ENCODE measurements around the gene CEP76.

DNA sequence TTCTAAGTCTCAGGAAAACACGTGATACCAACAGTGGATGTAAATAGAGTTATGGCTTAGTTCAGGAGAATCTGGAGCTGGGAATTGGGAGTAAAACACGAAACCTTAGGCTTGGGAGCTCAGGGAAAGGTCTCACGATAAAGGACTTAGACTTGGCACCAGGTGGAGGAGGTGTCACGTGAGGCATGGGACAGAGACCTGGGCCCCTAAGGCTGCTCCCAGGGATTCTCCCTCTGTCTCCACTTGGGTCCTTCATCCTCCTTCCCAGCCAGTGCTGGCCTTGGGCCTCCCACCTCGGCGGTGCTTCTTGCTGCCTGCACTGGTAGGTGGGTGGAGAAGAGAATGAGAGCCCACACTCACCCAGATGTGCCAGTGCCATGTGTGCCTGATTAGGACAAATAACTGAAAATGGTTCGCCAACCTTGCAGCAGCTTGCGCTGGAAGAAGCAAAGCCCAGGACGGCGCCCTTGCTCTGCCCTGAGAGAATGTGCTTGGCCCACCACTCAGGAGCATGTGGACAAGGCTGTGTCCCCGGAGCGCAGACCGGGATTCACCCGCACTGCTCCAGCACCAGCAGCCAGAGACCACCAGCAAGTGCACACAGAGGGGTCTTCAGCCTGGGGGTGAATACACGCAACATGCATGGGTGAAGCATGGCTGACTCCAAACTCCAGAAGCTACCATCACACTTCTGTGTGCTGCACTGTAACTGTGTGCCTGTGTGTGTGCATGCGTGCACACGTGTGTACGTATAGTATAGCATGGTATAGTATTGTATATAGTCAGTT lies 48.4 kb upstream of the CEP76 start:
- TF ChIP-seq, protein P1, sequence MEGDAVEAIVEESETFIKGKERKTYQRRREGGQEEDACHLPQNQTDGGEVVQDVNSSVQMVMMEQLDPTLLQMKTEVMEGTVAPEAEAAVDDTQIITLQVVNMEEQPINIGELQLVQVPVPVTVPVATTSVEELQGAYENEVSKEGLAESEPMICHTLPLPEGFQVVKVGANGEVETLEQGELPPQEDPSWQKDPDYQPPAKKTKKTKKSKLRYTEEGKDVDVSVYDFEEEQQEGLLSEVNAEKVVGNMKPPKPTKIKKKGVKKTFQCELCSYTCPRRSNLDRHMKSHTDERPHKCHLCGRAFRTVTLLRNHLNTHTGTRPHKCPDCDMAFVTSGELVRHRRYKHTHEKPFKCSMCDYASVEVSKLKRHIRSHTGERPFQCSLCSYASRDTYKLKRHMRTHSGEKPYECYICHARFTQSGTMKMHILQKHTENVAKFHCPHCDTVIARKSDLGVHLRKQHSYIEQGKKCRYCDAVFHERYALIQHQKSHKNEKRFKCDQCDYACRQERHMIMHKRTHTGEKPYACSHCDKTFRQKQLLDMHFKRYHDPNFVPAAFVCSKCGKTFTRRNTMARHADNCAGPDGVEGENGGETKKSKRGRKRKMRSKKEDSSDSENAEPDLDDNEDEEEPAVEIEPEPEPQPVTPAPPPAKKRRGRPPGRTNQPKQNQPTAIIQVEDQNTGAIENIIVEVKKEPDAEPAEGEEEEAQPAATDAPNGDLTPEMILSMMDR (IDR thresholded peaks at IDR 0.05; ENCODE audit: poor library complexity, severe bottlenecking): no peak
- TF ChIP-seq SMC3 (conservative IDR thresholded peaks at IDR 0.05; ENCODE audit: poor library complexity): no peak
- TF ChIP-seq TAF1 (IDR thresholded peaks at IDR 0.05; ENCODE audit: low read depth): no peak
- no peak for TF ChIP-seq EZH2 (IDR thresholded peaks at IDR 0.05; ENCODE audit: borderline replicate concordance, insufficient read depth, low read length, poor library complexity, severe bottlenecking)

Measured in neural cell (in vitro differentiated cells).